Hypothalamus (tissue), 51 donors: ENCODE measurements around the gene CENPE.
A peak's percentile ranks its signal among the peaks of the same experiment; 100 is the strongest.

Source experiments
- DNase-seq, 51 donors: peaks; one replicate each; lab custom pipeline; 2025; lab: John Stamatoyannopoulos, UW

The CENPE gene

GRCh38 chr4:103129174-103129573 is 69.0 kb downstream of the CENPE start:
- no peak for DNase-seq

- no peak for DNase-seq
Measured at GRCh38 chr4:103126126-103126525, 72.0 kb downstream of the CENPE start.

- no peak for DNase-seq
Measured at GRCh38 chr4:103123114-103123513, 75.0 kb downstream of the CENPE start.

- no peak for DNase-seq
Measured at GRCh38 chr4:103118166-103118565, 80.0 kb downstream of the CENPE start.

GRCh38 chr4:103111598-103111997 is 86.5 kb downstream of the CENPE start:
- no peak for DNase-seq

- no peak for DNase-seq
Measured at GRCh38 chr4:103108542-103108941, 89.6 kb downstream of the CENPE start.

GRCh38 chr4:103105558-103106356 is 92.4 kb downstream of the CENPE start:
- DNase-seq = no peak

GRCh38 chr4:103104886-103105285 is 93.3 kb downstream of the CENPE start:
- no peak for DNase-seq

- DNase-seq = no peak
Measured at GRCh38 chr4:103100691-103101090, 97.5 kb downstream of the CENPE start.

- peak in 20 of 51 donors; percentile 2 to 77 (median 20) for DNase-seq
Measured at GRCh38 chr4:103099691-103100392, 98.3 kb downstream of the CENPE start, which contains the start of gene BDH2. Gene BDH2, minus strand, starts transcription at chr4:103099834. Its CDS starts 3,580 bp downstream, at chr4:103096254.

- peak in 1 of 51 donors; percentile 46 for DNase-seq
Measured at GRCh38 chr4:103098756-103099440, 99.2 kb downstream of the CENPE start.

GRCh38 chr4:103098341-103098740 is 99.8 kb downstream of the CENPE start:
- peak in 2 of 51 donors; percentile 6 to 7 for DNase-seq

GRCh38 chr4:103097112-103097511 is 101.0 kb downstream of the CENPE start:
- no peak for DNase-seq

- DNase-seq = peak in 2 of 51 donors; percentile 27 to 47
Measured at GRCh38 chr4:103095080-103095479, 103.1 kb downstream of the CENPE start.

GRCh38 chr4:103092245-103092644 is 105.9 kb downstream of the CENPE start:
- DNase-seq = no peak

GRCh38 chr4:103091601-103092223 is 106.4 kb downstream of the CENPE start:
- DNase-seq = peak in 16 of 51 donors; percentile 7 to 78 (median 30)

- DNase-seq = no peak
Measured at GRCh38 chr4:103089481-103089880, 108.7 kb downstream of the CENPE start.

- DNase-seq = no peak
Measured at GRCh38 chr4:103086551-103086950, 111.6 kb downstream of the CENPE start.

- DNase-seq = no peak
Measured at GRCh38 chr4:103085555-103086196, 112.5 kb downstream of the CENPE start.

- no peak for DNase-seq
Measured at GRCh38 chr4:103079621-103080020, 118.5 kb downstream of the CENPE start.
